Neuron (in vitro differentiated cells): Measurements from ENCODE around the gene PIANP.
"Not testable (repeated sequence)": the region's sequence is repeated elsewhere in the genome, so short reads cannot be mapped to it uniquely, and the experiment has no call there.

ENCODE experiments used
- H2AFZ ChIP-seq: one replicate; pipeline ENCODE4 v1.6.1; 2013; ENCODE audit warnings: low read depth, mild to moderate bottlenecking, inconsistent platforms, low read length, moderate library complexity
- H3K27me3 ChIP-seq: one replicate; pipeline ENCODE4 v1.6.1; 2013; ENCODE audit warnings: low read length; ENCODE audit not compliant: insufficient read depth
- H3K36me3 ChIP-seq: one replicate; pipeline ENCODE4 v1.6.1; 2013; ENCODE audit warnings: low read length; ENCODE audit not compliant: insufficient read depth
- H3K4me1 ChIP-seq: one replicate; pipeline ENCODE4 v1.6.1; 2013; ENCODE audit warnings: low read length; ENCODE audit not compliant: insufficient read depth
- H3K4me3 ChIP-seq: 2 replicates; pipeline ENCODE4 v1.5.1; 2013; ENCODE audit warnings: mild to moderate bottlenecking, low read length, moderate library complexity
- H3K9me3 ChIP-seq: one replicate; pipeline ENCODE4 v1.6.1; 2013; ENCODE audit warnings: low read length

PIANP gene, protein sequence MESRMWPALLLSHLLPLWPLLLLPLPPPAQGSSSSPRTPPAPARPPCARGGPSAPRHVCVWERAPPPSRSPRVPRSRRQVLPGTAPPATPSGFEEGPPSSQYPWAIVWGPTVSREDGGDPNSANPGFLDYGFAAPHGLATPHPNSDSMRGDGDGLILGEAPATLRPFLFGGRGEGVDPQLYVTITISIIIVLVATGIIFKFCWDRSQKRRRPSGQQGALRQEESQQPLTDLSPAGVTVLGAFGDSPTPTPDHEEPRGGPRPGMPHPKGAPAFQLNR

DNA sequence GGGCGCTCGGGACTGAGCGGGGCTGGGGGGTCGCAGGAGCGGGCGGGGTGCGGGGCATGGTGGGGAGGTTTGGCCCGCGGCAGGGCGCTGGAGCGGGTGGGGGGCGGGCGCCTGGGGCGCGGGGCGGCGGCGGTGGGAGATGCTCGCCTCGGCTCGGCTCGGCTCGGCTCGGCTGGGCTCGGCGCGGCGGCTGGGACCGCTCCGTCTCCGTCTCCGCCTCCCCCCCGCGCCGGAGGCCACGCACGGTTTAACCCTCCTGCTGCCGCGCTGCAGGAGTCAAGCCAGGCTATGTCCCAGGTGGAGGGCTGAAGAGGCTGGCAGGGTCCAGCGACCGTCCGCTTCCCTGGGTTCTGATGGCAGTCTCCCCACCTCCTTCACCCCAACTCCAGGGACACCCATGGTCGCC, at the start of gene PIANP:
Gene PIANP, minus strand, starts transcription at position 170 of the 406 bp plus-strand sequence. CDS start 2,754 bp downstream, outside the sequence.
- peak within 1 kb of the TSS; percentile 70 for H3K4me3 ChIP-seq
- H3K36me3 ChIP-seq, result no peaks in the 10 kb centered on the region
- peaks cover 11% of the 10 kb centered on the region for H3K4me1 ChIP-seq
- H3K9me3 ChIP-seq, result no peaks in the 10 kb centered on the region
- peak within 1 kb of the TSS; percentile 71 for H2AFZ ChIP-seq
- peaks cover 7% of the 10 kb centered on the region for H3K27me3 ChIP-seq

DNA sequence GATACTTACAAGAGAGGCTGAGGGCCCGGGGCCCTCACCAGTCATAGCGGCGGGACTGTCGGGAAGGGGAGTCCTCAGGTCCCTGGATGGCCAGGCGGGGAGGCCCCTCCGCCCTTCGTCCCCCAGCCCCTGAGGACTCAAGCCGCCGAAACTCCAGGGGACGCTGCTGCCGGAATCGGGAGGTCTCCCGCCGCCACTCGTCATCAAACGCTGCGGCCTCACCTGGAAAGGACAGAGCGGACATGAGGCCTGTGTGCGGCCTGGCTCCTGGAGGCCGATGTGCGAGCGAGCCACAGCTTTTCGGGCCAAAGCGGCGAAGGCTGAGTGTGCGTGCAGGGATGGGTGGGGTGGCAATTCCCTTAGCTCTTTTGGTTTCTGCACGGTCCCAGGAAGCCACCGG, 48.1 kb upstream of the PIANP start:
- Histone ChIP-seq H3K4me3 (no peak overlapping the region), H3K27me3 (no peaks in the 10 kb centered on the region), H3K4me1 (peaks cover 12% of the 10 kb centered on the region), H3K36me3 (peaks cover 55% of the 10 kb centered on the region), H3K9me3 (no peaks in the 10 kb centered on the region), H2AFZ (no peak overlapping the region)

DNA sequence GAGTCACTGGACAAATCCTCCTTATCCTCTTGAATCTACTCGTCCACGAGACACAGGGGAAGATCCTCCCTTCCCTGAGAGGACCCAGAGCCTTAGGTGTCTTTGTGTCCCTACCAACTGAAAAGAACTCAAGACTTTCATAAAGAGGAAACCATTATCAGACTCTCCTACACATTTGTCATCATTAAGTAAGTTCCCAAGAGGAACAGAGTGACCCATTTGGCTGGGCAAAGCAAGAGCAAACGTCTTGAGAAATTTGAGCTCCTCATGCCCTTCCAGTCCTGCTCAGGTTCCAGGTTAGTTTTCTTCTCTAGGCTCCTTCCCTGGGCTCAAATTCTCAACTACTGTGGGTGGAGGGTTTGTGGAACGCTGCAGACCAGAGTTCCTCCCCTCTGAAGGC, 46.6 kb upstream of the PIANP start:
- Histone ChIP-seq H3K9me3 (no peaks in the 10 kb centered on the region), H3K36me3 (peaks cover 55% of the 10 kb centered on the region), H2AFZ (no peak overlapping the region), H3K4me1 (peaks cover 8% of the 10 kb centered on the region), H3K4me3 (no peak overlapping the region), H3K27me3 (no peaks in the 10 kb centered on the region)

DNA sequence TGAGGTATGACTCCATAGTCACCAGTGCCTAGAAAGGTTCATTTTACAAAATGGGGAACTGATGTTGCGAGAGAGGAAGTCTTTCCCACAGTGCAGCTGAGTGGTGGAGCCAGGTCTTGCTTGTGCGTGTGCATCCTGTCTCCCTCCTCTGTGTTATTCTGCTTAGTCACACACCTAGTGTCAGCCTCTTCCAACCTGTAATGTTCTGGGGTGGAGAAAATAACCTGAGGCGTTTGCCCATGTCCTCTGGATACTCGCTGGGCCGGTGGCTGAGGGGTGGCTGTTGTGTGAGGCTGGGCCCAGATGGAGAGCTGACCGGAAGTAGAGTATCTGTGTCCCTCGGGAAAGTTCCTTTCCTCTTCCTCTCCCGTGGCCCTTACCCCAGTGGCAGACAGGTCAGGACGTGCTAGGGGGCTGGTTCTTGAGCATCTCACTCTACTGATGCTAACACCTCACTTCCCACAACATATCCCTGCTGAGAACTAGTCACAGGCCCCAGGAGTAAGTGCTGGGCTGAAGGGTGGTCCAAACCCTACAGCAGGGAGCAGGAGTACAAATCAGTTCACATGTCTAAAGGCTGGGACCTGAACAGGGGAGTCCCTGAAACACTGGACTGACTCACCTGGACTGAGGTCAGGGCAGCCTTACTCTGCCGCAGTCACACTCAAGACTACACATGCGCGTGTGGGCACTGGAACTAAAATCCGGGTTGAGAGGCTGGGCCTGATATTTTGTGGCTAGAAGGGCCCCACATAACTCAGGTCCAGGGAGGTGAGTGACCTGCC, 45.3 kb upstream of the PIANP start:
- Histone ChIP-seq H3K4me1 (no peaks in the 10 kb centered on the region), H3K4me3 (no peak overlapping the region), H2AFZ (no peak overlapping the region), H3K27me3 (no peaks in the 10 kb centered on the region), H3K36me3 (peaks cover 44% of the 10 kb centered on the region), H3K9me3 (no peaks in the 10 kb centered on the region)

DNA sequence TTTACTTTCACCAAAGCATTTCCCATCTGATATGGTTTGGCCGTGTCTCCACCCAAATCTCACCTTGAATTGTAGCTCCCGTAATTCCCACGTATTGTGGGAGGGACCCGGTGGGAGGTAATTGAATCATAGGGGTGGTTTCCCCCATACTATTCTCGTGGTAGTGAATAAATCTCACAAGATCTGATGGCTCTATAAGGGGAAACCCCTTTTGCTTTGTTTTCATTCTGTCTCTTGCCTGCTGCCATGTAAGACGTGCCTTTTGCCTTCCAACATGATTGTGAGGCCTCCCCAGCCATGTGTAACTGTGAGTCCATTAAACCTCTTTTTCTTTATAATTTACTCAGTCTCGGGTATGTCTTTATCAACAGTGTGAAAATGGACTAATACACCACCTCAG, 42.7 kb upstream of the PIANP start:
- not testable (repeated sequence) for H2AFZ ChIP-seq, H3K9me3 ChIP-seq, H3K4me3 ChIP-seq, H3K4me1 ChIP-seq, H3K27me3 ChIP-seq
- peaks cover 20% of the 10 kb centered on the region for H3K36me3 ChIP-seq

DNA sequence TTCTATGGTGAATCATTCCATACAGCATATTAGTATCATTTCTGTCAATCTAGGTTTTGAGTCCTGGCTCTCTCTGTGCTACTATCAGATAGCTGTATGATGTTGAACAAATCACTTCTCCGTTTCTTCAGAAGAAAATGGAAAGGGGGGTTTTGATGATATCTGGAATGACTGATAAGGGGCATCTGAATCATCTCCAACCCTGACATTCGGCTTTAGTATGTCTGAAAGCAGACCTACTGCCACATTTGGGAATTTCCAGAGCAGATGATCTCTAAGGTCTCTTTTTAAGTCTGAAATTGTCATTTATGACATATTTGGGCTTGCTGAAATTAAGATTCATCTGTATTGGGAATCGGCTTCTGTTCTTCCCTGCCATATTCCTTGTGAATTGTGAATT, 42.2 kb upstream of the PIANP start:
- Histone ChIP-seq H3K27me3 (no peaks in the 10 kb centered on the region), H3K4me1 (no peaks in the 10 kb centered on the region), H3K36me3 (peaks cover 15% of the 10 kb centered on the region), H3K4me3 (no peak overlapping the region), H2AFZ (no peak overlapping the region), H3K9me3 (no peaks in the 10 kb centered on the region)

DNA sequence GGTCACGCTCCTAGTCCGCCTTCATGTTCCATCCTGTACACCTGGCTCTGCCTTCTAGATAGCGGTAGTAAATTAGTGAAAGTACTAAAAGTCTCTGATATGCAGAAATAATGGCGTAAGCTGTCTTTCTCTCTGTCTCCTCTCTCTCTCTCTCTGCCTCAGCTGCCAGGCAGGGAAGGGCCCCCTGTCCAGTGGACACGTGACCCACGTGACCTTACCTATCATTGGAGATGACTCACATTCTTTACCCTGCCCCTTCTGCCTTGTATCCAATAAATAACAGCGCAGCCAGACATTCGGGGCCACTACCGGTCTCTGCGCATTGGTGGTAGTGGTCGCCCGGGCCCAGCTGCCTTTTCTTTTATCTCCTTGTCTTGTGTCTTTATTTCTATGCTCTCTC, 41.5 kb upstream of the PIANP start:
- not testable (repeated sequence) for H3K9me3 ChIP-seq, H3K27me3 ChIP-seq, H3K4me3 ChIP-seq, H3K36me3 ChIP-seq, H2AFZ ChIP-seq, H3K4me1 ChIP-seq

DNA sequence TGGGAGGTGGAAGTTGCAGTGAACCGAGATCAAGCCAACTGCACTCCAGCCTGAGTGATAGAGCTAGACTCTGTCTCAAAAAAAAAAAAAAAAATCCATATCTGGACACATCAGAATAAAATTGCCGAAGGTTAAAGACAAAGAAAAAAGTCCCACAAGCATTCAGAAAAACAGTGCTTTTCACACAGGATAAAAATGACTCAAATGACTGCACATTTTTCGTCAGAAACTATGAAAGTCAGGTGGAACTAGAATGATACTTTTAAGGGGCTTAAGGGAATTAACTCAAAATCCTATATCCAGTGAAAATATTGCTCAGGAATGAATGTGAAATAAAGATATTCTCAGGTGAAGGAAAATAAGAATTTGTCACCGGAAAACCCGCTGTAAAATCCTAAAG, 36.1 kb upstream of the PIANP start:
- H3K4me1 ChIP-seq, result no peaks in the 10 kb centered on the region
- H3K36me3 ChIP-seq, result no peaks in the 10 kb centered on the region
- no peaks in the 10 kb centered on the region for H3K27me3 ChIP-seq
- no peak overlapping the region for H3K4me3 ChIP-seq
- H3K9me3 ChIP-seq, result no peaks in the 10 kb centered on the region
- H2AFZ ChIP-seq, result no peak overlapping the region

DNA sequence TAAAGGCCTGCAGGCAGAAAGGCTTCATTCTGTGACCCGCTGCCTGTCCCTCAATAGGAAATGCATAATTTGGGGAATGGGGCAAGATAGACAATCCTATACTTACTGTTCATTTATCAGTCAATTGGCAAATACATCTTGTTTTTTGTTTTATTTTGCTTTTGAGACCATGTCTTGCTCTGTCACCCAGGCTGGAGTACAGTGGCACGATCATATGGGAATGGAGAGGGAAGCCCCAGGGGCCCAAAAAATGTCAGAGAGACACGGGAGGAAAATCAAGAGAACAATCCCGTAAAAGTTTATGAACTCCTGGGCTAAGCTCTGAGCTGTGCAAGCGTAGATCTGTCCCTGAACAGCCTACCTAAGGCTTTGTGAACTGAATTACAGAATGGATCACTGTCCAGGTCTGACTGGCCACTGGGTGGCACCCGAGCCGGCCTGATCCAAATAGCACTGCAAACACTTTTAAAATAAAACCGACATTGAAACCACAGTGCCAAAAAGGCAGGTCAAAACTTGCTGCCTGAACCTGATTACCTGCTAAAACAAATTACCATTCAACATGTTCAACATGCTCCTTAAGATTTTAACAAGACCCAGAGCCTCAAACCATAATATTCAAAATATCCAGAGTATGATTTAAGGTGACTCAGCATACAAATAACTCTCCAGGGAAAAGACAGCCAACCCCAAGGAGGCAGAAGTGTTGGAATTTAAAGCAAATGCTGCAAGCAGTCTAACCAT, 35.0 kb upstream of the PIANP start:
- Histone ChIP-seq H2AFZ (no peak overlapping the region), H3K4me3 (no peak overlapping the region), H3K4me1 (no peaks in the 10 kb centered on the region), H3K36me3 (peaks cover 10% of the 10 kb centered on the region), H3K27me3 (no peaks in the 10 kb centered on the region), H3K9me3 (no peaks in the 10 kb centered on the region)

DNA sequence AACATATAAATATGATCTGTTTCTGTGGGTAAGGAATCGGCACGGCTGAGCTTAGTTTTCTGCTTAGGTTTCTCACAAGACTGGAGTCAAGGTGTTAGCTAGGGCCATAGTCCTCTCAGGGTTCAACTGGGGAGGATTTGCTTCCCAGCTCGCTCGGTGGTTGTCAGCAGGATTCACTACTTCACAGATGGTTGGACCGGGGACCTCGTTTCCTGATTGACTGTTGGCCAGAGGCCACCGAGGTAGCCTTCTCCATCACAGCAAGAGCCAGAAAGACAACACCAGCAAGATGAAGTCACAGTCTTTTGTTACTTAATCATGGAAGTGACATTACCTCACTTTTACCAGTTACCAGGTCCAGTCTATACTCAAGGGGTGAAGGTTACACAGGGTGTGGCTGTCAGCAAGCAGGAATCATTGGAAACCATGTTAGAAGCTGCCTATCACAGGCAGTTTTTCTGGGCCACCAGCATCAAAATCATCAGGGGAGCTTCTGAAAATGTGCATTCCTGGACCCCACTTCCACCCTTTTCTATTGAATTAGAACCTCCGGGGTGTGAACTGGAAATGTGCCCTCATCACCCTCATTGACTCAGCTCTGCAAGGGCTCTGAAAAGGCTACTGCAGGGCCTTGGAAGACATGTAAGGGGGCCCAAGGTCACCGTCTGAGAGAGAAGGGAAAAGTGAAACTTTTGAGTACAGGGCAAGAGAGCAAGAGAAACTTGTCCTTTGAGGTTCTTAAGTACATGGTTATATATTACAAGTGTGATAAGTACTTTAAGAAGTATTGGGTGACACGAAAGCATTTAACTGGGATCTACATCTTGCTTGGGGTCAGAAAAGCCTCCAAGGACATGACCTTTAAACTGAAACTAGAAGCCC, 34.1 kb upstream of the PIANP start:
- H3K36me3 ChIP-seq, result peaks cover 18% of the 10 kb centered on the region
- H2AFZ ChIP-seq, result no peak overlapping the region
- H3K27me3 ChIP-seq, result no peaks in the 10 kb centered on the region
- H3K4me1 ChIP-seq, result no peaks in the 10 kb centered on the region
- H3K4me3 ChIP-seq, result no peak overlapping the region
- H3K9me3 ChIP-seq, result no peaks in the 10 kb centered on the region

DNA sequence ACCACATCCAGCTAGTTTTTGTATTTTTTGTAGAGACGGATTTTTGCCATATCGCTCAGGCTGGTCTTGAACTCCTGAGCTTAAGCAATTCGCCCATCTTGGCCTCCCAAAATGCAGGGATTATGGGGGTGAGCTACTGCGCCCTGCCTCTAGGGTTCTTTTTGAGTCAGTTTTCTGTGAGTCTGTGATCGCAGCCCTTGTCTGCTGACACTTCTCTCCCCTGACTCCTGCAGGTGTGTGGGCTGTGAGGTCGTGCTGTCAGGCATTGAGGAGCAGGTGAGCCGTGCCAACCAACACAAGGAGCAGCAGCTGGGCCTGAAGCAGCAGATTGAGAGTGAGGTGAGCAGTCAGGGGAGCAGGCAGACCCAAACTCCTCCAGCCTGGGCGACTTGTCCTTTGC, 29.6 kb upstream of the PIANP start:
- Histone ChIP-seq H3K9me3 (no peaks in the 10 kb centered on the region), H3K4me3 (no peak overlapping the region), H3K27me3 (no peaks in the 10 kb centered on the region), H3K36me3 (peaks cover 45% of the 10 kb centered on the region), H3K4me1 (no peaks in the 10 kb centered on the region), H2AFZ (no peak overlapping the region)

DNA sequence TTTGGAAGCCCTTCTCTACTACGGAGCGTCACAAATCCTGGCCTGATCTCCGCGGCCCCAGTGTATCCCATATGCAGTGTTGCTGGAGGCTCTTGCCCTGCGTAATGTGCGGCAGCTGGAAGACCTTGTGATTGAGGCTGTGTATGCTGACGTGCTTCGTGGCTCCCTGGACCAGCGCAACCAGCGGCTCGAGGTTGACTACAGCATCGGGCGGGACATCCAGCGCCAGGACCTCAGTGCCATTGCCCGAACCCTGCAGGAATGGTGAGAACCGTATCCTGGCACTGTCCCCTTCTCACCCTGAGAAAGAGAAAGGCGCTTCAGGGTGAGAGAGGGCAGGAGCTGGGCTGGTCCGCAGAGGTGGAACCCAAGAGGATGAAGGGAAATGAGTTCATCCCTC, 28.6 kb upstream of the PIANP start:
- H2AFZ ChIP-seq, result no peak overlapping the region
- no peaks in the 10 kb centered on the region for H3K27me3 ChIP-seq
- H3K36me3 ChIP-seq, result peaks cover 45% of the 10 kb centered on the region
- no peaks in the 10 kb centered on the region for H3K9me3 ChIP-seq
- H3K4me3 ChIP-seq, result no peak overlapping the region
- H3K4me1 ChIP-seq, result peaks cover 7% of the 10 kb centered on the region
